Epidermal melanocyte (primary cell): ENCODE results near the gene GIPC2.
"Not testable (repeated sequence)": the region's sequence is repeated elsewhere in the genome, so short reads cannot be mapped to it uniquely, and the experiment has no call there.

ENCODE experiments used
- DNase-seq: peaks from one replicate; pipeline ENCODE4 v3.0.0; 2011; ENCODE audit warnings: low spot score; ENCODE audit not compliant: insufficient read length

GIPC2 gene

DNA sequence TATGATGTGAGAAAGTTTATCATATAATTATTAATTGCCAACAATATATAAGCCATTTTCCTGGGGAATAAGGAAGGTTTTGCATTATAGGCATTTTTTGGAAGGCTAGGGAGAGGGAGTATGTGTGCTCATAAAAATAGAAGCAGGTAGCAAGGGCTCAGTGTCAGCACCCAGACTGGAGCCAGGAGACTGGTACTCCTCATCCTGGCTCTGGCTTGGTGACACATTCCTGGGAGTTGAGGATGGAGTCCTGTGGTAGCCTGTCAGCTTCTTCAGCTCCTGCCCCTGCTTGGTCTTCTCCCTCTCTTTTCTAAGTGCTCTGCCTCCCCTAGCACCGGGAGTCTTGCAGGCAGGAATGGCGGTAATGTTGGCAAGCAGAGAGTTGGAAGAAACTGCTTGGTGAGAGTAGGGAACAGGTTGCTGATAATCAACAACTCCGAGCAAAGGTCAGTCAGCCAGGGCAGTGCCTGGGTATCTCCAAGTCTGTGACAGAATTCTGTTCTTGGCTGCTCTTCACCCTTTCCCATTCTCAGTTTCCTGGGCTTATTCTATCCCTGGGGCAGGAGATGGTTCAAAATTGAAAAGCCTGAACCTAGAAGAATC is 23.0 kb downstream of the GIPC2 start:
- DNase-seq: no peak

DNA sequence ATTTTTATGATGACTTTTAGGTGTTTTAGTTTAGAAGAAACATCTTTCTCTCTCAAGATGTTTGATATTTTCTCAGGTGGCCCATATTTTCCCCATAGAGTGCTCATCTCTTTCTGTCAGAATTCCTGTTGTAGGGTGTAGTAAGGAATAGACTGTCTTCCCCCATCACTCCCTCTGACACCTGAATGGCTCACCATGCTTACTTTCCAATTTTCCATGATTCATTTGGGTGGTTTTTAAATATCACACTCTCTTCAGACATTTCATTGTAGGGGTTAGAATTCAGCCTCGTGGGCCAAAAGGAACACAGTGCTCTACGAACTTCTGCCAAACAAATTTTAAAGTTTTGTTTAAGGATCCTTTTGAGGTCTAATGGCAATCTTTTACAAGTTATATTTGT is 24.0 kb downstream of the GIPC2 start:
- DNase-seq: no peak

DNA sequence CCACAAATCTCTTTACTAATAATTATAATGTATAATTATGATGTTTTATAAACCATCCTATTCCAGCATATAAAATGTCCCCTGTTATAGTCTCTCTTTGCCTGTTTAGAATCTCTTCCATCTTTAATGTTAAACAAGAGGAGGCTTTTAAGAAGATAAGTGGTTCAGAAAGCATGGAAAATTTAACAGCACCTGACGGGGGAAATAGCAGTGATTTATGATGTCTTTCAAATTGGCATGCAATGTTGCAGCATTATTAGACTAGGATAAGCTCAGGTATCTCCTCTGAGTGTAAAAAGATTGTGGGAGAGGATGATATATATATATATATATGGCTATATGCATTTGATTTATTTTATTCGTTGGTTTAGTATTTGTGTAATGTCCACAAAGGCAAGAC is 24.4 kb downstream of the GIPC2 start:
- no peak for DNase-seq

DNA sequence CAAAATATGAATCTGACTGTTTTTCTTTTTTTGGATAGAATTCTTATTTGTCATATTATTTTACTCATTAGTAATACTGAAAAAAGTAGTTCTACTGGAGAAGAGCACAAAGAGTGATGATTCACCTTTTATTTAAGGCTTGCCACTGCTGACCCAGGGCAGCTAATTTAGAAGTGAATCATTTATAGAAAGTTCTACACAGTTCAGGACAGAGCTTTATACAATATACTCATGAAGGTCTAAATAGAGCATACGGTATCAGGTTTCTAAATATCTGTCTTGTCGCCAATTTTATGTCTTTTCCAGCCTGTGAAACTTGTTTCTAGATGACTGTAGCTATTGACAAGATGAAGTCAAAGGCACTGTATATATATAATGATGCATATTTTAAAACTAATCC is 25.0 kb downstream of the GIPC2 start:
- DNase-seq: no peak

DNA sequence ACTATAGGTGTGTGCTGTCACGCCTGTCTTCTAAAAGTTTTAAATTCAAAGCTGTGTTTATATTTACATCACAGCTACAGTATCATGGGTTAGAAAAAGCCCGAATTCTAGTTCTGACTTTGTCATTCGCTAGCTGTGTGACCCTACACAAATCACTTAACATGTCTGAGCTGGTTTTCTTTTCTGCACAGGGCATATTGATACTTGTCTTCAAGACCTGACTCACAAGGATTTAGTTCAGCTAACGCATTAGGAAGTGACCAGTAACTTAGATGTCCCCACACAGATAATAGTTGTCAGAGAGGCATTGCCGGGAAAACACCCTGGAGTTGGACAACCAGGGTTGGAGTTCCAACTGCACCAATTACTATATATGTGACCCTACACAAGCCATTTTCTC is 25.9 kb downstream of the GIPC2 start:
- no peak for DNase-seq

DNA sequence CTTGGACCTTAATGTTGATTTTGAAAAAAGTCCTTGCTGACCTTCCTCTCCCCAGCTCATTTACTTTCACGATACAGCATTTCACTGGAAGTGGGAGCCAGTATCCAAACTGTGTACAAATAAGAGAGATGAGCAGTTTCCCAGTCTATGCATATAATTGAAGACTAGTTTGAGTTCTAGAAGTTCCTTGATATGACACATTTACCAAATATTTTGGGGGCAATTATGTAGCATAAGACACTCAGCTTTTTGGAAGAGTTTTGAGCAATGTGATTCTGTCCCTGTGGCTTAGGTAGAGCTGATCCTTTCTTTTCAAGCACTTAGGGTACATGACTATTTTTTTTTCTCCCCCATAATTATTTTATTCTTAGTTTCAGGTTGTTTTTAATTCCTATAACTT is 26.4 kb downstream of the GIPC2 start:
- DNase-seq: no peak

DNA sequence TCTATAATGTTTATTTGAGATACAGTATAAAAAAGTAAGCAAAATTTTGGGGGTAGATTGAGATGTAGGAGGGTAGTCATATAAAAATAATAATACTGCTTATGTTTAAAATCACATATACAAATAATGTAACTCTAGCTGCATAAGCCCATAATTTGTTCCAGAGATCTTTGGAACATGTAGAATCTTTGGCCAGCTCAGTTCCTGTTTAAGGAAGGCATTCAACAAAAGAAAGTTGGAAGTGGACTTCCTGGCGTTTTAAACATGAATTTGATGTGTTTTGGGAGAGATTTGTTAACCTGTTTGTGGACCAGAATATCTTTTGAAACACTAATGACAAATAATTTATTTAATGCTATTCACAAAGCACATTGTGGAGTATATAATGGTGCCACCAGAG is 27.7 kb downstream of the GIPC2 start:
- DNase-seq: no peak

DNA sequence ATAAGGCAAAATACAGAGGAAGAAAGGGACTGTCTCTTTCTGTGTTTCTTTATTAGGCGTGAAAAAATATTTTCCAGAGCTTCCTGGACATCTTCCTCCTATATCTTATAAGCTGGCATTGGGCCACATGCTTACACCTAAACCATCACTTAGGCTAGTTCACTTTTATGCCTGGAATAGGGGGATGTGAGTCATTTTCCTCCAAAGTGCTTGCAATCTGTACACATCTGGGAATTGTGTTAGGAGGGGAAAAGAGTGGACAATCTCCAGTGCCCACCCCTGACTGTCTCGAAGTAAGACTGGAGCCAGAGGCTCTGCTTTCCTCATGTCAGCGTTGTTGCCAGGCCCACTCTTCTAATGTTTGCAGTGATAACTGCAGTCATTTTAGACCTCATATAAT is 29.9 kb downstream of the GIPC2 start:
- no peak for DNase-seq

DNA sequence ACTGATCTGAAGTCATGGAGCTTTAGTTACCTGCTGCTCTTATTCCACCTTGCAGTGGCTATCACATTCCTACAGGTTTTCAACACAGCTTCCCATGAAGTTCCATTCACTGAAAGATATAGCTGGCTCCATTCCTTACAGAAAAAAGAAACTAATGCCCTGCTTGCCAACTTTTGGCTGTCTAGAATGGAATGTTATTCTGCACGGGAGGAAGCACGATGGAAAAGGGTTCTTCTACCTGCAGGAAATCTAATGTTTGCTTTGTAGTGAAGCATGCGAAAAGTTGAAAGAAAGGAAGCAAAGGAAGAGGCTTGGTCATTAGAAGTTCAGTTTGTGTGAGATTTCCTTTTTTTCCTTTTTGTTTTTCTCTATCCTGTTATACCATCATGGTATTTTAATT is 32.6 kb downstream of the GIPC2 start:
- DNase-seq: no peak

DNA sequence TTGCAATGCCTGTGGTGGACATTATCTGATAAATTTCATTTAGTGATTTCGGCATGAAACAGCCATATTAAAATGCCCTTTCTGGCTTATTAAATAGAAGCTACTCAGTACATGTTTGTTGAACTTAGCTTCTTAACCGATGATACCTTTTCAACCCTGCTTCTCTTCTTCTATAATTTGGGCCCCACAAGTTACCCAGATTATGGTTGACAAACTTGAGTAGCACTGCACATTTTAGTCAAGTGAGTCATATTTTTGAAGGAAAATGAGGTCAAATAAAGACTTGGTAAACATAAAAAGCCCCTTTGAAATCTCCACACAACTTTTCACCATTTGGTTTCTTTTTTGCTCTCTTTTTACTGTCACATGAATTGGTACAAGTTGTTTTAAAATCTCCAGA is 33.8 kb downstream of the GIPC2 start:
- no peak for DNase-seq

DNA sequence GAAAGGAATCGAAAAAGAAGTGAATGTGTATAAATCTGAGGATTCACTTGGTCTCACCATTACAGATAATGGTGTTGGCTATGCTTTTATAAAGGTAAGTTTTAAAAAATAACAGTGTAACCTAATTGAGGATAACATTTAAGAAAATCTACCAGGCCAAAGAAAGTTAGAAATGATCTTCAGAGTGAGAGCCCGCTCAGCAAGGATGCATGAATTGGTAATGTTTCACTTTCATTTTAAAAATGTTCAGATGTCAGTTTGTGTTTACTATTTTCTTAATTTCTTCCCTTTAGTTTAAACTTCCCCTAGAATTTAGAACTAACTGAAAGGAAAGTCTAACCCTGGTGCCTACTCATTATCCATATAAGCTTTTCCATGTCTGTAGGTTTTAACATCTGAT is 35.0 kb downstream of the GIPC2 start:
- DNase-seq: no peak

DNA sequence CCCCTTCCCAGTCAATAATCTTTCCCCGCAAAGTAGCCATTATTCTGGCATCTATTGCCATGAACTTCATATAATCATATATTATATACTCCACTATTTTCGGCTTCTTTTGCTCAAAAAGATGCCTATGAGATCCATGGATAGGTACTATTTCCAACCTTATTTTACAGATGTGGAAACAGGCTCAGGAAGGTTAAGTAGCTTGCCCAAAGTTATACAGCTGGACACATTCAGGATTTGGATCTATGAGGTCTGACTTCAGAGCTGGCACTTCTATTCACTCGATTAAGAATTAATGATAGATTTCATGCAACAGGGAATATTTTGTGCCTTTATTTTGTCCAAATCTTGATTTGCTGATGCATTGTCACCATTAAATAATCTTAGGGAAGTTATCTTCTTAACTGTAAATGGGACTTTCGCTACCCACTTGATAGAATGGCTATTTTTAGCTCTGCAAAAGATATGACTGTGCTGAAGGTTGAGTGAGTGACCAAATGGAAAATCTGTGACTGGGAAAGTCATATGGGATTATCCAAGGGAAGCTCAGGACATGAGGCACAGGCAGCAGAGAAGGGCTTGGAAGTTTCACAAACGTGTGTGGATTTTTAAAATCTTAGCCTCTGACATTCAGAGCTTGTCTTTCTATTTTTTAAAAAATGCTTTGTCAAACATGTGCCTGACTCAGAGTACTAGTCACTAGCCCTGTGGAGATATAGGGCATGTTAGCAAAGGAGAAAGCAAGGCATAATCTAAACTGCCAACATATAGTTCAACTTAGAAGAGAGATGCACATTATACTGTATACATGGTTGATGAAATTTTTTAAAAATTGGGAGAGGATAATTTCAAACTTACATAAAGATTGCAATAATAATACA is 36.5 kb downstream of the GIPC2 start:
- DNase-seq: no peak

DNA sequence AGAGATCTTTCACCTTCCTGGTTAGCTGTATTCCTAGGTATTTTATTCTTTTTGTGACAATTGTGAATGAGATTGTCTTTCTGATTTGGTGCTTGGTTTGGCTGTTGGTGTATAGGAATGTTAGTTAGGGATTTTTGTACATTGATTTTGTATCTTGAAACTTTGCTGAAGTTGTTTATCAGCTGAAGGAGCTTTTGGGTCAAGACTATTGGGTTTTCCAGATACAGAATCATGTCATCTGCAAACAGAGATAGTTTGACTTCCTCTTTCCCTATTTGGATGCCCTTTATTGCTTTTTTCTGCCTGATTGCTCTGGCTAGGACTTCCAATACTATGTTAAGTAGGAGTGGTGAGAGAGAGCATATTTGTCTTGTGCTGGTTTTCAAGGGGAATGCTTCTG is 38.9 kb downstream of the GIPC2 start:
- DNase-seq: not testable (repeated sequence)

DNA sequence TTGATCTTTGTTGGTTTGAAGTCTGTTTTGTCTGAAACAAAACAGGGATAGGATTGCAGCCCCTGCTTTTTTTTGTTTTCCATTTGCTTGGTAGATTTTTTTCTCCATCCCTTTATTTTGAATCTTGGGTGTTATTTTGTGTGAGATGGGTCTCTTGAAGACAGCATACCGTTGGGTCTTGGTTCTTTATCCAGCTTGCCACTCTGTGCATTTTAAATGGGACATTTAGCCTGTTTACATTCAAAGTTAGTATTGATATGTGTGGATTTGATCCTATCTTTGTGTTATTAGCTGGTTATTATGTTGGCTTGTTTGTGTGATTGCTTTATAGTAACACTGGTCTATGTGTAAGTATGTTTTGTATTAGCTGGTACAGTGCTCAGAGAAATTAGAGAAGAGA is 40.9 kb downstream of the GIPC2 start:
- DNase-seq: no peak

DNA sequence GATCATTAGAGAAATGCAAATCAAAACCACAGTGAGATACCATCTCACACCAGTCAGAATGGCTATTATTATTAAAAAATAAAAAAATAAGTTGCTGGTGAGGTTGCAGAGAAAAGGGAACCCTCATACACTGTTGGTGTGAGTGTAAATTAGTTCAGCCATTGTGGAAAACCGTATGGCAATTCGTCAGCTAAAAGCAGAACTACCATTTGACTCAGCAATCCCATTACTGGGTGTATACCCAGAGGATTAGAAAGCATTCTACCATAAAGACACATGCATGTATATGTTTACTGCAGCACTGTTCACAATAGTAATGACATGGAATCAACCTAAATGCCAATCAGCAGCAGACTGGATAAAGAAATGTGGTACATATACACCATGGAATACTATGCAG is 42.2 kb downstream of the GIPC2 start:
- DNase-seq: no peak

DNA sequence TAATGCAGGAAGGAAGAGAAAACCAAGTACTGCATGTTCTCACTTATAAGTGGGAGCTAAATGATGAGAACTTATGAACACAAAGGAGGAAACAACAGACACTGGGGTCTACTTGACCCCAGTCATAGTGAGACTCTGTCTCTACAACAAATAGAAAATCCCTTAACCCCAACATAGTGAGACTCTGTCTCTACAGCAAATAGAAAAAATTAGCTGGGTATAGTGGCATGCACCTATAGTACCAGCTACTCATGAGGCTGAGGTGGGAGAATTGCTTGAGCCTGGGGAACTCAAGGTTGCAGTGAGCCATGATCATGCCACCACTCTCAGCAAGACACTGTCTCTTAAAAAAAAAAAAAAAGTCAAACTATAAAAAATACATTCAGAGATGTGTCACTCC is 42.7 kb downstream of the GIPC2 start:
- no peak for DNase-seq

DNA sequence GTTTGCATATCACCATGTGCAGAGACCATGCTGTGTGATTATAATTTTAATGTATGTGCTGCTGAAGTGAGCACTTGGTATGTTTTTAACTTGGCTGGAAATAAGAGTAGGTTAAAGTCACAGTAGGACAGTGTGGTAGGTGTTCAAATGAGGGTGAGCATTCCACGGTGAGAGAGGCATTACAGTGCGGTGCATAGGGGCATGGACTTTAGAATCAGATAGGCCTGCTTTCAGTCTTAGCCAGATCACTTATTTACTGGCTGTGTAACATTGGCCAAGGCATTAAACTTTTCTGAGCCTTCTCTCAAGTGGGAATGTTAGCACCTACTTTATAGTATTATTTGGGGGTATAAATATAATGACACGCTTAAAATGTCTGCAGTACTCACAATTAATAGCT is 43.2 kb downstream of the GIPC2 start:
- DNase-seq: no peak

DNA sequence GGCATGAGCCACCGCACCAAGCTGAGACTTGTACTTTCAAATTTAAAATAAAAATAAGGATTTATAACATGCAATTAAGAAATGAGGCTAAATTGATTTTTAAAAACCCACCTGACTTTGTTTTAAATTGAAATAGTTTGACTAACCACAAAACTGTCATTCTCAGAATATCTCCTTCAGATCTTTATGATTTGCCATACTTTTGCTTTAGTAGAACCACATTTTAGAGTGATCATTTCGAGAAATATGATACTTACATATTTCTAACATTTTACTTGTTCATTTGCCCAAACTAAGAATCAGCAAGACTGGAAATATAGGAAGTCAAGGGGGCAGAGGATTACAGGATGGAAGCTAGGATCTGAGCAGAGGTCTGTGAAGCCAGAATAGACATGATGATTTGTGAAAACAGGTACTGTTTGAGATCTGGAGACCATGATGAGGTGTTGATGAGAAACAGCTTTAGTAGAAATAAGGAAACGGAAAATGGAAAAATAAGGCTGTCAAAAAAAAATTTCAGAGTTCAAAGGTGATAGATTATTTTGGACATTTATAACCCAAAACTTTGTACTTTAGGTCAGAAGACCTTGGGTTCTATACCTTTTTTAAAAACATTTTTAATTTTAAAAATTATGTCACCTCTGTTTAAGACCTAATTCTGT is 44.8 kb downstream of the GIPC2 start:
- DNase-seq: no peak

DNA sequence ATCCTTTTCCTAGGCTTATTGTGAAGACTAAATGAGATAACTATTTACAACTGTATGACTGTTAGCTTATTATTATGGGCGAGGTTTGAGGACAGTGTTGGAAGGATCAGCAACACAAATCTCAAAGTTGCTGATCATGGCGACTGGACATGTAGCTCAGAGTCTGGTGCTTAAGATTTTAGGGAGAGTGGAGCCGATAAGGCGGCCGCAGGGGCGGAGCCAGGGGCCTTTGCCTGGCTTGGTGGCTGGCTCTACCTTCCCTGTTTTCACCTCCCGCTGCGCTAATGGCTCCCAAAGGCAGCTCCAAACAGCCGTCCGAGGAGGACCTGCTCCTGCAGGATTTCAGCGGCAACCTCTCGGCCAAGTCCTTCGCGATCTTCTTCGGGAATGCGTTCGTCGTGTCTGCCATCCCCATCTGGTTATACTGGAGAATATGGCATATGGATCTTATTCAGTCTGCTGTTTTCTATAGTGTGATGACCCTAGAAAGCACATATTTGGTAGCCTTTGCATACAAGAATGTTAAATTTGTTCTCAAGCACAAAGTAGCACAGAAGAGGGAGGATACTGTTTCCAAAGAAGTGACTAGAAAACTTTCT is 45.5 kb downstream of the GIPC2 start:
- no peak for DNase-seq

DNA sequence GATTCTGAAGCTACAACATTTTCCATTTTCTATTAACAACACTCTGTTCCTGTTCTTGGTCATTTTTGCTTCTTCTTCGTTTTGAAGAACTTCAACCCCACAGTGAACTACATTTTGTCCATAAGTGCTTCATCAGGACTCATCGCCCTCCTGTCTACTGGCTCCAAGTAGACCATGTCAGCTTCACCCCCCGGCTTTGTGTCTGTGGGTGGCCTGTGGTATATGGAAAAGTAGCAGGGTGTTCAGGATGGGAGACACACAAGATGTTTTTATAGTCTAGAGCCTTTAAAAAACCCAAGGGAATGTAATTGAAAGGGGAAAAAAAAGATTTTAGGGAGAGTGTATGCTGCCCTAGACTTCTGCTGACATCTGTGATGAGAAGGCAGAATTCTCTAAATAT is 46.1 kb downstream of the GIPC2 start:
- no peak for DNase-seq

DNA sequence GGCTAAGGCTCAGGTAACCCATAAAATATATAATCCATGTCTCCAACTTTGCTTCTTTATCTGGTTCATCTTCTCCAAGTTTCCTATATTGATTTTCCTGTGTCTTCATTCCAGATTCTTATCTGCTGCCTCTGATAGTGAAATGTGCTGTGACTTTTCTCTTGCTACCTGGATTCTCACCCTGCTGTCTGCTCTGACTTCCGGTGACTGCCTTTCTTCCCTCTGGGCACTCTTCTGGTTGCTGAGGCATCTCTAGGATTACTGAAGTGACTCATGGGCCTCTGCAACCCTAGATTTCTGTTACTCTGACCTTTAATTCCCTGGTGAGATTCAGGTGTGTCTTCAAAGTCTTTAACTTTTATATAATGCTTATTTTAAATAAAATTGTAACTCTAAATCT is 46.9 kb downstream of the GIPC2 start:
- DNase-seq: no peak

DNA sequence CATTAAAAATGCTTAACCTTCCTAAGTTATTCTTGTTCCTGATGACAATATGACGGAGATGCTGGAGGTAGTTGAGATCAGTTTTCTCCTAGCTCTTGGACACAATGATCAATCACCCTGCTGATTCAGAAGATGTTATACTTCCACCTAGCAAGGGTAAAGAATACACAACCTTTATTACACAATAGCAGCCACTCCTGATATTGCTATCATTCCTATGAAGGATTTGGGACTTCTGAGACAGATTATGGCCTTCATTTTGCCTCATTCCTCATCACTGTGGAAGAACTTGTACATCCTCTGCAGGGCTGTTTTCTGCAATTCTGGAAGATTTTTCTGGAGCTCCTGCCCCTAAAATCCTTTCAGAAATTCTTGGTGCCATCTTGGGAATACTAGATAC is 47.8 kb downstream of the GIPC2 start:
- DNase-seq: no peak
